GM12865 (cell line): ENCODE measurements around the gene MTA1.

Experiments used
- DNase-seq: peaks from one replicate; pipeline ENCODE4 v3.0.0; 2010; ENCODE audit warnings: low read depth
- H3K4me3 ChIP-seq: 2 replicates; pipeline ENCODE4 v1.5.1; 2011; ENCODE audit warnings: mild to moderate bottlenecking, low read depth, low read length, control low read depth
- CTCF ChIP-seq: IDR thresholded peaks from 2 replicates; pipeline ENCODE4 v1.5.1; 2011; ENCODE audit warnings: low read length, control low read depth, low read depth, inconsistent platforms; ENCODE audit not compliant: insufficient read depth; ENCODE audit errors: missing control alignments

The MTA1 gene

GRCh38 chr14:105436402-105436801 lies 16.8 kb downstream of the MTA1 start:
- H3K4me3 ChIP-seq, result no peak overlapping the region
- no peak for TF ChIP-seq CTCF
- no peak for DNase-seq

- DNase-seq, result no peak
- TF ChIP-seq CTCF, result no peak
- H3K4me3 ChIP-seq, result no peak overlapping the region
Measured at GRCh38 chr14:105436891-105437722, 17.5 kb downstream of the MTA1 start.

GRCh38 chr14:105437723-105438500 lies 18.3 kb downstream of the MTA1 start:
- TF ChIP-seq CTCF, result no peak
- no peak overlapping the region for H3K4me3 ChIP-seq
- DNase-seq, result no peak

DNA sequence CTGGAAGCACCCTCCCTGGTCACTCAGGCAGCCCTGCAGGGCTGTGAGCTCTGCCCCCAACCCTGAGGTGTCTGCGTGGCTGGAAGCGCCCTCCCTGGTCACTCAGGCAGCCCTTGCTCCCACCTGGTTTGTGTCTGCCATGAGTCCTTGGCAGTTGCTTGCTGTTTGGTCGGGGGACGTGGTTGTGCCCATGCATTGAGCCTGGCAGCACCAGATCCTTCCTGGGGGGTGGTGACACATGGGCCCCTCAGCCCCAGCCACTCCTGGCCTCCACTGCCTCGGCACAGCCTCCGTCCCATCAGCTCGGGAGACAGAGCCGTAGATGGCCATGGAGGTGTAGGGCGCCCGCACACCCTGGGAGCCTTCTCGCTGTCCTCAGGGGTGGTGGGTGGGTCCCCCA lies 19.6 kb downstream of the MTA1 start:
- no peak for TF ChIP-seq CTCF
- no peak overlapping the region for H3K4me3 ChIP-seq
- no peak for DNase-seq

DNA sequence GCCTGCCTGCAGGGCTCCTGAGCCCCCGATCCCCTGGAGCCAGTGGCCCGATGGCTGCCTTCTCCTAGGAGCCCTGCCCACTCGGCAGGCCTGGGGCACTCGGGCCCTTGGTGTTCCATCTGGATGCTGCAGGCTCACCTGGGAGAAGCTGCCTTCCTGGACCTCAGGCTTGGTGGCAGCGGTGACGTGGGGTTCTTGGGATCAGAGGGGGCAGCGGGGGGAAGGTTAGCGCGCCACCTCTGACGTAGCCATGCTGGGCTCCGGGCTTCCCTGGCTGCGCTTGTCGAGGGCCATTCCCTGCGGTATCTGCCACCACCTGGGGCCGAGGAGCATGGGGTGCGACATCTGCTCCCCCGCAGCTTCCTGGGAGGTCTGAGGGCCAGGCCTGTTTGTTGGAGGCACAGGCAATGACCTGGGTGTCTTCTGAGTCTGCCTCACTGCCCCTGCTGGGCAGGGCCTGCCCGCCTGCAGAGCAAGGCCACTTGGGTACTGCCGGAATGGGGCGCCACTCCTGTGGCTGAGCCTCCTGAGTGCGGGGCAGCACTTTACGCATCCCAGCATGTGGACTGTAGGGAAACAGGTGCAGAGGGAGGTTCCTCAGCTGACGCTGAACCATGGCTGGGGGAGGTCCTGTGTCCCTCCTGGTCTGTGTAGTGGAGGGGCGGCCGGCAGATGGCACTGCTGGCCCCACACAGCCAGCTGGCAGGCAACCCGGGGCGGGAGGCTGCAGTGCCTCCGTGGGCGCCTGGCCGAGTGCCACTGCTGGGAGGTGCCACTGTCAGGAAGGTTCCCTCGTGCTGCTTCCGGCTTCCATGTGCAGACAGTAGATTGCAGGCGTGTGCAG lies 20.3 kb downstream of the MTA1 start:
- no peak overlapping the region for H3K4me3 ChIP-seq
- TF ChIP-seq CTCF, result no peak
- no peak for DNase-seq

DNA sequence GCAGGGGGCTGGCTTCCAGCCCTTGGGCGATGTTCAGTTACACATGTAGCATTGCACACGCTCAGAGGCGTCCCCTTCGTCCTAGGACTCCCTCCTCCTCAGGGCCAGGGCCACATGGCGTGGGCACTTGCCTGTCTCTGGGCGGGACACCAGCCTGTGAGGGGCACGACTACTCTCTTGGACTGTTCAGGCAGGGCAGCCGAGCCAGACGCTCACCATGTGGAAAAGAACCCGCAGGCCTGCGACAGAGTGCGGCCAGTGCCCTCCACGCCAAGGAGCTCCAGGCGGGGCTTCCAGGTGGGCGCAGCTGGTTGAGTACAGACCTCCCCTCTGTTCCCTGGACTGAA lies 20.9 kb downstream of the MTA1 start:
- no peak for DNase-seq
- no peak overlapping the region for H3K4me3 ChIP-seq
- no peak for TF ChIP-seq CTCF
